Stimulated activated CD4-positive, alpha-beta T cell treated with anti-CD3 and anti-CD28 coated beads, Interleukin-12 subunit alpha, Interleukin-12 subunit beta, amount 100 ng/mL, for 24 hours (primary cell): Measurements from ENCODE around the gene TMEM218.

ENCODE experiments used
- DNase-seq, 2 experiments: peaks; one replicate each; pipeline ENCODE4 v3.0.0-alpha.2; 2020; ENCODE audit warnings: low read depth in 2 of 2

TMEM218 gene

GRCh38 chr11:125111343-125112207 lies at the start of gene TMEM218:
TMEM218 (minus strand) TSS chr11:125111626; CDS start chr11:125102241, 9,385 bp downstream.
- peak; percentile 93 to 97 for DNase-seq

- DNase-seq = no peak
Observed at GRCh38 chr11:125157953-125158680, 46.7 kb upstream of the TMEM218 start.

DNA sequence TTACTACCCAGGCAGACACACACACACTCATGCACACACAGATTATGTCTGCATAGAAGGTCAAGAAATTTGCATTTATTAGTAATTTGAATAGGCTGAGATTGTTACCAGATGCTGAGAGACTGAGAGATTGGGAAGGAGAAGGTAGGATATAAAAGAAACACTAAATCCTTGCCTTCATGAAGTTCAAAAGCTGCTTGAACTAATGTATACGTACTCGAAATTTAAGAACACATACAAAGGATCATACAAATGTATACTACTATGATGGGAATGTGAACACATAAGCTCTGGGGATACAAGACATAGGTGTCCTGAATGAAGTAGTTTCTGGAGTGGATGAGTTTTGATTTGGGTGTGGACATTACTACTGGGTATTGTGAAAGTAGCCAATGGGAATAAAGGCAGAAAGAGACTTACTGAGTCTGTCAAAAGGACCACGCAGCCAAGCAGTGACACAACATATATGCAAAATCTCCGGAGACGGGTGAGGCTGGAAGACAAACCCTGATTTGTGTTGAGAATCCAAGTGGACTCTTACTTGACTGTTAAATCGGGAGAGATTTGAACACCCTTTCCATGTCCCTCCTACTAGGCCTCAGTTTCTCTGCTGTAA lies 45.8 kb upstream of the TMEM218 start:
- DNase-seq = no peak

GRCh38 chr11:125156346-125157117 lies 45.1 kb upstream of the TMEM218 start:
- DNase-seq = no peak

GRCh38 chr11:125155767-125156166 lies 44.3 kb upstream of the TMEM218 start:
- no peak for DNase-seq

DNA sequence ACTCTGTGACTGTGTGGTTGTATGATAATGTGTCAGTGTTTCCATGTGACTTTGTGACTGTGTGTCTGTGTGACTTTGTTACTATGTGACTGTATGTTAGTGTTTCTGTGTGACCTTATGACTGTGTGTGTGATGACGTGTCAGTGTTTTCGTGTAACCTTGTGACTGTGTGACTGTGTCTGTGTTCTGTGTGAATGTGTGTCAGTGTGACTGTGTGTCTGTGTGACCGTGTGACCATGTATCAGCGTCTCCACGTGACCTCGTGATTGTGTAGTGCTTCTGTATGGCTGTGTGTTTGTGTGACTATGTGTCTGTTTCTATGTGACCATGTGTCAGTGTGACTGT lies 43.6 kb upstream of the TMEM218 start:
- DNase-seq = no peak

- DNase-seq = no peak
Observed at GRCh38 chr11:125154378-125155099, 43.1 kb upstream of the TMEM218 start.

DNA sequence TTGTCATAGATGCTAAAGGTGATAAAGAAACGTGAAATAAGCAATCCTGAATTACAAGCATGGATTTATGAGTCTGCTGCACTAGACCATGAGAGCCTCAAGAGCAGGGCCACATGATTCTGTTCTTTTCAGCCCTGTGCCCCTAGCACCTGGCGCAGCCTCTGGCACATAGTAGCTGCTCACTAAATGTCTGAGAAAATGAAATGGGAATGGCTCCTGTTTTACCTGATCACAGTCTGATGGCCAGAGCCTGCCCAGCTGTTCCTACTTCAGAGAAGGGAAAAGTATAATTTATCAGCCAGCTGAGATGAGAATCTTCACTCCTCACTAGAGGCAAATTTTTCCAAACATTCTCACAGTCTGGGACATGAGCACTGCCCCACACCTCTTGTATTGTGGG lies 42.4 kb upstream of the TMEM218 start:
- no peak for DNase-seq

DNA sequence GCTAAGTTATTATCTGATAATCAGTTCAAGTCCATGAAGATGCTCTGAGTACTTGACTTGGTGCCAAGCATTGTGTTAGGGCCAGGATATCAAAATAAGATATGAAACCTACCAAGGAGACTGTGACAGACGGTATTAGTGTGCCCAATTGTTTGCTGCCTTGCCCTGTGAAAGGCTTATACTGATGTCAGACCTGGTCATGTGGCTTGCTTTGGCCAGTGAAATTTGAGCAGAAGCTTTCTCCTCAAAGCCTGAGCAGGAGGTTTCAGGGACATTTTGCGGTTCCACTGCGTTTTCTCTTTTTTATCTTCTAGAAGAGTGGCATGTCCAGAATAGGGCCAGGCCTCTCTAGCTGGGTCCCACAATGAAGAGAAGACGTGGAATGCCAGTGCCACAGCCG lies 37.3 kb upstream of the TMEM218 start:
- DNase-seq = no peak

GRCh38 chr11:125148011-125148410 lies 36.6 kb upstream of the TMEM218 start:
- no peak for DNase-seq

GRCh38 chr11:125147280-125147679 lies 35.9 kb upstream of the TMEM218 start:
- DNase-seq = no peak

DNA sequence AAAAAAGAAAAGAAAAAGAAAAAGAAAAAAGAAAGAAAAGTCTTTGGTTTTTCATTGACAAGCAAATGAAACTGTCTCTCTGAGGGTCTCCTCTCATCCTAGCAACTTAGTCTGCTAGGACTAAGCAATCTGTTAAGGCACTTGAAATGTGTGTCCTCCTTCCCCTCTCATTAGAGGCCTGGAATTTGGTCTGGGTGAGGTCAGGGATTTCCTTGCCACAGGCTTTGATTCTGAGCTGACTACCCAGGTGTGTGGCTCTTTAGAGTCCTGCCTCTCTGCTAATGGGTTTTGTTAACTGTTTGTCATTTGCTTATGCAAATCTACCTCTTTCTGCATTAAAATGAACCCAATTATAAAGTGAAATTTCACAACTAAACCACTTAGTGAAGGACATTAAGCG lies 34.8 kb upstream of the TMEM218 start:
- DNase-seq = no peak

- DNase-seq = peak in 1 of 2 experiments; percentile 57
Observed at GRCh38 chr11:125141686-125142535, 30.5 kb upstream of the TMEM218 start.

- no peak for DNase-seq
Observed at GRCh38 chr11:125141178-125141577, 29.8 kb upstream of the TMEM218 start.

DNA sequence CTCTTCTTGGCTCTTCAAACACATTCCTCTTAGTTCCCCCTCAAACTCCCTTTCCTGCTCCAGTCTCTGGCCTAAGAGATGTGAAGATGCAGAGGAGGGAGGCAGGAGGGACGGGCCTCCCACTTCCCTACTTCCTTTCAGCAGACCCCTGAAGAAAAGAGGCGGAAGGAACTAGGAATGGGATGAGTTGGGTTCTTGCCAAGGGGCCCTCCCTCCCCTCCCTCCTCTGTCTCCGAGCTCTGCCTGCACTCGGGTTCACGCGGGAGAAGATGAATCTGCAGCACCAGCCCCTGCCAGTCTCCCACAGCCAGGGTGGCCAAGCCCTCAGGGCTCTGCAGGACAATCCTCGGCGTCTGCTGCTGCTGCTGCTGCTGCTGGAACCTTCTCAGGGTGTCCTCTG lies 28.8 kb upstream of the TMEM218 start:
- no peak for DNase-seq

DNA sequence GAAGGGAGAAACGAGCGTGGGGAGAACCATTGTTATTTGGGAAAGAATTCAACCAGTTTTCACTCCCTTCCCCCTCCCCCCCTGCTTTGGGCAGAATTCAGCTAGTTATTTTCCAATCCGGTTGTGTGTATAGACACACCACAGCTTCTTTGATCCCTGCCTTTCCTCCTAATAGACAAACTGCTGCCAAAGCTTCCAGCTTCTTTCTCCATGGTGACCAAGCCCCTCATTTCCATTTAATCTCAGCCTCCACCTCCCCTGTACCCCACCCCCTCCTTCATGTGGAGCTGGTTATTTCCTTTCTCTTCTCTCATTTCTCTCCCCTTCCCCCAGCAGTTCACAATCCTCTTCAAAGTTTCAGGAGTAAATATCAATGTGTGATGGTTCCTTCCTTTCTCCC lies 28.4 kb upstream of the TMEM218 start:
- no peak for DNase-seq

DNA sequence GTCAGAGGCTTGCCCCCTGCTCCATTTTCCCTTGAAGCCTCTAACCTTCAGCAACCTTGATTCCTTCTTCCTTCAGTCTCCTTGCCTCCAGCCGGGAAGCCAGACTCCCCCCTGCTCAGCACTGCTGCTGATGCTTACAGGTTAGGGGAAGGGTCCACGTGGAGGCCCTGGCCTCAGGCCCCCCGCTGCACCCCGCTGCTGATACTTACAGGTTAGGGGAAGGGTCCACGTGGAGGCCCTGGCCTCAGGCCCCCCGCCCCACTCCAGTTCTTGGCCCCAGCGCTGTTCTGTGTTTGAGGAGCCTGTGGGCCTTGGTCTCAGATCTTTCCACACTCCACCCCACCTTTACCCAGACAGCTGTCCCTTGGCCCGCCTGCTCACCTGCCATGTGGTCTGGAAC lies 27.5 kb upstream of the TMEM218 start:
- no peak for DNase-seq

GRCh38 chr11:125136001-125136400 lies 24.6 kb upstream of the TMEM218 start:
- DNase-seq = no peak

DNA sequence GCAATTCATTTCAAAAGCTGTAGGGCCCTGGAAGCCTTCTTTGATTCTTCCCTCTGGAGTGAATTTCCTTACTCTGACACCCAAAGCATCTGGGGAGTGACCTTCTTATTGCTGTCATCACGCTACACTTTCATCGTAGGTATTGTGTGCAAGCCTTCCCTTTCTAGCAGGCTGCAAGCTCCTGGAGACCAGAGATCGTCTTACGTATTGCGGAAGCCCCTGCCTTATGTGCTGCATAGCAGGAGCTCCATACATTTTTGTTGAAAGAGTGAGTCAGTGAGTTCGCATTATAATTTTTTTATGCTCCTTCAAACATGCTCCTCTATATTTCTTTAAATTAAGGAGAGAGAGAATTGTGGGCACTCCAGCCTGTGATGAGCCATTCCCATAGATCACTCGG lies 21.2 kb upstream of the TMEM218 start:
- DNase-seq = no peak

DNA sequence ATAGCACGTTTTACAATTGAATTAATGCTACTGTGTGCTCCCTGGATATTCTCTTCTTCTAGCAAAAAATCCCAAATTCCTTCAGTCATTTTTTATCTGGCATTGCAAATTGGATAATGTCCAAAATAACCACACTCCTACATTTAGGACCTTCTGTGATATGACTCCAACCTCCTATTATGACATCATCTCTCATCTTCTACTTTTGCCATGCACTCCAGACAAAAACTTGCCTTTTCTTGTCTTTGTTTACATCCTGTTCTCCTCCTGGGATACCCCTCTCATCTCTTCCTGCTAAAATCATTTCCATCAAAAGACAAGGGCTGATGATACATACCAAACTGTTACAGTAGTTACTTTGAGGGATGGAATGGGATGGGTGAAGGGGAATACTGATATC lies 20.6 kb upstream of the TMEM218 start:
- no peak for DNase-seq
